HTR-8/SVneo (cell line): Measurements from ENCODE around the gene NME7.

Experiments
- DNase-seq: peaks from one replicate; pipeline ENCODE4 v3.0.0; 2011; ENCODE audit warnings: low spot score, mixed read lengths; ENCODE audit not compliant: insufficient read length
- FAIRE-seq: peaks from 2 replicates; lab custom pipeline; 2011; peaks lifted over from hg19 to GRCh38; lab: Jason Lieb, UNC

Gene NME7

DNA sequence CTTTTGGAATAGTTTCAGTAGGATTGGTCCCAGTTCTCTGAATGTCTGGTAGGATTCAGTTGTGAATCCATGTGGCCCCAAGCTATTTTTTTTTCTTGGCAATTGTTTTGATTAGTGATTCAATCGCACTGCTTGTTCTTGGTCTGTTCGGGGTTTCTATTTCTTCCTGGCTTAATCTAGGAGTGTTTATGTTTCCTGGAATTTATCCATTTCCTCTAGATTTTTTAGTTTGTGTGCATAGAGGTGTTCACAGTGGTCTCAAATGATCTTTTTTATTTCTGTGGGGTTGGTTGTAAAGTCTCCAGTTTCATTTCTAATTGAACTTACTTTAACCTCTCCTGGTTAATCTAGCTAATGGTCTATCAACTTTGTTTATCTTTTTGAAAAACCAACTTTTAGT is 117.6 kb downstream of the NME7 start:
- no peak for FAIRE-seq
- DNase-seq, result no peak

DNA sequence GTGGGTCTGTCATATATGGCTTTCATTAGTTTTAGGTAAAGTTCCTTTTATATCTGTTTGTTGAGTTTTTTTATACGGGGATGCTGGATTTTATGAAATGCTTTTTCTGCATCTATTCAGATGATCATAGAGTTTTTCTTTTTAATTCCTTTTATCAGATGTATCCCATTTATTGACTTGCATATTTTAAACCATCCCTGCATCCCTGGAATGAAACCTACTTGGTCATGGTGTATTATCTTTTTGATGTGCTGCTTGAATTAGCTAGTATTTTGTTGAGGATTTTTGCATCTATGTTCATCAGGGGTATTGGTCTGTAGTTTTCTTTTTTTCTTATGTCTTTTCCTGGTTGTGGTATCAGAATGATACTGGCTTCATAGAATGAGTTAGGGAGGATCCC is 118.0 kb downstream of the NME7 start:
- no peak for DNase-seq
- FAIRE-seq, result no peak

DNA sequence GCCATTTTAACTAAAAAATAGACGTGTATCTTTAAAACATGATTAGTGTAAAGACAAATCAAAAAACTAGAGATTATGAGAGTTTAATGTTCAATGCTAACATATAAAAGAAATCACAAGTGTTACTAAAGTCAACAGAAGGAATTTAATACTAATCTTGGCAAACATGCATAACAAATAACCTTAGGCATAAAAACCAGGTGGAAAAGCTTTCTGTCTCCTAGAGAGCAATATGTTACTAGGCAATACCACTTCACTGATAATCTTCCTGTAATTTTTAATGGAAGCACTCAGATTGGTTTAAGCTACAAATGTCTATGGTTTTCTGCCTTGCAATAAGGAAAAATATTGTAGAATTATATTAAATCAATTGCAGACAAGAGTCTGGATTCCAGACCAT is 121.9 kb downstream of the NME7 start:
- no peak for DNase-seq
- FAIRE-seq, result no peak

DNA sequence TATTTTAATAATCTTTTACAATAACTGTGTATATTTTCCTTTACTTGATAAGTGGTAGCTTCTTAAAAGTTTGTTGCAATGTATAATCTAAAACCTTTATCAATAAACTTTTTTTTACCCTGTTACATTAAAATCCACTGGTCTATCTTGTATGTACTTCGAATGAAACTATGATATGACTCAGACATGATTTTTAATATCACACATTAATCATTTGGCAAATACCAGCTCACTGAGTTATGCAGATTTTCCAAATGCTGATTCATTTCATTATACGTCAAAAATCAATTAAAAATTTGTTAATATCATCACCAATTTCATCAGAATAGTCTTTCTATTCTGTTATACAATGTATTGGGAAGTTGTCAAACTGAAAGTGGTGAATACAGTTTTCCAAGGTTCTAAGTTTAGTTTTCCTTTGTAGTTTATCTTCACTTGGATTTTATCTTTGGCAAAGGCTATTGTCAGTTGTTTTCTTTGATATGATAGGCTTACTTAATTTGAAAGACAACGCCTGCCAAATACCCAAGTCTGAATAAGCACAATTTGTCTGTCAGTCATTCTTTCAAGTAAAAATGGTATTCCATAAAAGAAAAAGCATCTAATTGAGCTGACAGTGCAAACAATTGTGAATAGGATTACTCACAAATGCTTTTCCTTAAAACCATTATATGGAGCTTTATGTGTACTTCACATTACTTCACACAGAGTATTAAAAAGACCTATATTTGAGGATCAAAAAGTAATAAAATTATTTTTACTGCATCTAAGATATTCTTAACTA is 127.0 kb downstream of the NME7 start:
- DNase-seq (no peak), FAIRE-seq (no peak)

DNA sequence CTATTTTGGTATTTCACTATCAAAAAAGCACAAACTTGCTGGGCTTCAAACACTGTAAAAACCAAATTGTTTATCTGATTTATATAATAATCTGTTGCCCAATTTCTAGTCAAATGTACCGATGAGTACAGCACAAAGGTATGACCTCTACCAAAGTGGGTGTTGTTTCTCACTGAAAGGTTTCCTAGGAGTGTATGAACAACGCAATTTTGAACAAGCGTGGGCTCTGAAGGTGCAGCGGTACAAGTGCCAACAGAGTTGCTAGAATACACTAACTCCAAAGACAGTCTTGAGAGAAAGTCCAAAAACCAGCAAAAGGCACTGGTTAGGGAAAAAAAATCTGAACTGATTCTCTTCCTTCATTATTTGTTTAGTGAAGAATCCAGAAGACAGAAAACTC is 130.7 kb downstream of the NME7 start:
- DNase-seq (no peak), FAIRE-seq (no peak)

- DNase-seq (no peak), FAIRE-seq (no peak)
Measured at GRCh38 chr1:169236143-169236542, 131.5 kb downstream of the NME7 start.

DNA sequence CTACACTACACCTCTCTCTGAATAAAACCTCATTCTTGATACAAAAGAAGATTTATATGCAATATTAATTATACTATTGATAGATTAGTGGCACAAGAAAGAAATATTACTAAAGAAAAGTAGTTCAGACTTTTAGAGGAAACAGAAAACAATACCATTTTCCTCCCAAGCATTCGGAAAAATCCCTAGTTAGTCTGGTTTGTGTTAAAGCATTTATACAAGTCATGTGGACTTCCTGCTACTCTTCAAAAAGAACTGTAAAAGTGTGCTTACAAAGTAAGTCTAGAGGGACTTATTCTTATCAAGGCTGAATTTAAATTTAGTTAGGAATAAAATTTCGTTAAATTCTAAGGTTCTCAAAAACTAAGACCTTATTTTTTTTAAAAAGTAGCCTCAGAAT is 132.0 kb downstream of the NME7 start:
- FAIRE-seq (no peak), DNase-seq (no peak)

GRCh38 chr1:169234780-169235179 is 132.8 kb downstream of the NME7 start:
- FAIRE-seq (no peak), DNase-seq (no peak)

GRCh38 chr1:169217636-169218035 is 150.0 kb downstream of the NME7 start:
- DNase-seq (no peak), FAIRE-seq (no peak)

GRCh38 chr1:169214598-169214997 is 153.0 kb downstream of the NME7 start:
- FAIRE-seq, result no peak

DNA sequence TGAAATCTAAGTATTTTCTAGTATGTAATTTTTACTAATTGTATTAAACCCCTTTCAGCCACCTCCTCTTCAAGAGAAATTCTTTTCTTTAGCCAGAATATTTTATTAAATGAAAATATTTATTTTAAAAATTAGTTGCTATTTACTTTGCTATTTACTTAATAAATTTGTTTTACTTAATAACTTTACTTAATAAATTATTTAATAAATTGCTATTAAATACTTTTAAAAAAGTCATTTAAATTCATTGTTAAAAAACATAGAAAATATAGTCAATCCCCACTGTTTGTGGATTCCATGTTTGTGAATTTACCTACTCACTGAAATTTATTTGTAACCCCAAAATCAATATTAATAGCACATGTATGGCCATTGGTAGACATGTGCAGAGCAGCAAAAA is 155.5 kb downstream of the NME7 start:
- FAIRE-seq (no peak), DNase-seq (no peak)

More at GRCh38 chr1:169214598-169214997, 153.0 kb downstream of the NME7 start:
- no peak for DNase-seq

DNA sequence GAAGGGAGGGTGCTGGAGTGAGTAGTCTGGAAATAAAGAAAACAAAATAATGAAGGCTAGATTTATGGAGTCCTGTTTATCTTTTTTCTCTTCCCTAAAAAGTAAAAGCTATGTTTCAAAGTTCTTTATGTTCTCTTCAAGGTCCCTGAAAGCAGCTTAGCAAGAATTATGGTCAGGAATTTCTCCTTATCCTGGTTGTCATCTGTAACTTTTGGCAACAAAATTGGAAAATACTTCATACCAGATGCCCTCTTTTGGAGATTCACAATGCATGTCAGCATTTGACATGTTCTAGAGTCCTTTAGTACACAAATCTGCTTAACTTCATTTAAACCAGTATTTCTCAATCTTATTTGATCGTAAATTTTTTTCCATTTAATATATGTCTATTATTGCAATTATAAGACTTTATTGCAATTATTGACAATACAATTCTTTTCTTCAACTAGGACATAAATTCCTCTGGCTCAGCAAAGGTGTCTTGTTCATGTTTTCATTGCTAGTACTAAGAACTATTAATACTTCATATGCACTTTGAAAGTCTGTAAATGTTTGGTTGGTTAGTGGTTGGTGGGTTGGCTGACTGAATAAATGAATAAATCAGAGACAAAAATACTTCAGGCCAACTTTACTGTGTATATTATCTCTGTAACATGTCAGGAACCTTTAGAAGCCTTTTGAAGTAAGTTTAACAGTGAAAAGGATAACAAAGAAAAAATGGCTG is 159.6 kb downstream of the NME7 start:
- DNase-seq, result no peak
- FAIRE-seq, result no peak

DNA sequence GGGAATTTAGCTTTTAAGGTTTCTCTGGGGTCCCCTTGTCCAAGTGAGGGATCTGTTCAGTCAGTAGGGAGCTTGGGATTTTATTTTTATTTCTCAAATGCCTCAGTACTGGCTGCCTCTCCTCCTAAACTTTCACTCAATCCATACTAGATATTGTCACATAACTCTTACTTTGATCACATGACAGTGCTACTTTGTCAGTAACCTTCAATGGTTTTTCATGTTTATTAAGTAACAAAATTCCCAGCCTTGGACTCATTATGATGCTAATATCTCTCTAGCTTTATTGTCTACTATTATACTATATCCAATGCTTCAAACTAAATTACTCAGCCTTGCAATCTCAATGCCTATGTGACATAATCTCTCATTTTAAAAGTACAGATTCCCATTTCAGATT is 163.4 kb downstream of the NME7 start:
- DNase-seq (no peak), FAIRE-seq (no peak)

DNA sequence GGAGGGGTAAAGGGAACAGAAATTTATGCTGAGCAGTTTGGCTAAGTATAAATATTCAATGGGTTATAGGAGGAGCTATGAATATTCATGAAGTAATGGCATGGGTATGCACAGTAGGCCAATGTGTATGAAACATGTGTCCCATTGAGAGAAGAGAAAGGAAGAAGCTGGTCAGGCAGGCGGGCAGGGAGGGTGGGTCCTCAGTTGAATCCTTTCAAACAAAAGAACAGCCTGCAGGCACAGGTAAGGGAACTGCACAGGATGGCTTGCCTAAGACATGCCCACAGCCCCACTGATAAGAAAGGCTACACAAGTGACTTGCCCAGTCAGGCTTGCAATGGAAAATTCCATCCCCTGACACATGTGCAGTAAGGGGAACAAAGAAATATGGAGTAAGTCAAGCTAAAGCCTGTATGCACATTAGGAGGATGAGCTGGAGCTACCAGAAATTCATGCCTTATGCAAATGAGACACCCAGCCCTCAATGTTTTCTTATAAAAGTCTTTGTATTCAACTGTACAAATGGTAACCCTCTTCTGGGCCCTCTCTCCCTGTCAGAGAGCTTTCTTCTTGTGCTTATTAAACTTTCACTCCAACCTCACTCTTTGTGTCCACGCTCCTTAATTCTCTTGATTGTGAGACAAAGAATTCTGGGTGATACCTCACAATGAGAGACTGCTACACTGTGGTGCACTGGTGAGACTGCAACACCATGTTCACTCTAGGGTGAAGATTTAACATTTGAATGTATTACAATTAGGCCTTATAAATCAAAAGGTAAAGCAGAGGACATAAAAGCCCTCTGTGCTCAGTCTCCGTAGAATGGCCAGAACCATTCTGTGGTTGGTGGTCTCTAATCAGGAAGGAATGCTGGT is 164.6 kb downstream of the NME7 start:
- FAIRE-seq, result no peak

DNA sequence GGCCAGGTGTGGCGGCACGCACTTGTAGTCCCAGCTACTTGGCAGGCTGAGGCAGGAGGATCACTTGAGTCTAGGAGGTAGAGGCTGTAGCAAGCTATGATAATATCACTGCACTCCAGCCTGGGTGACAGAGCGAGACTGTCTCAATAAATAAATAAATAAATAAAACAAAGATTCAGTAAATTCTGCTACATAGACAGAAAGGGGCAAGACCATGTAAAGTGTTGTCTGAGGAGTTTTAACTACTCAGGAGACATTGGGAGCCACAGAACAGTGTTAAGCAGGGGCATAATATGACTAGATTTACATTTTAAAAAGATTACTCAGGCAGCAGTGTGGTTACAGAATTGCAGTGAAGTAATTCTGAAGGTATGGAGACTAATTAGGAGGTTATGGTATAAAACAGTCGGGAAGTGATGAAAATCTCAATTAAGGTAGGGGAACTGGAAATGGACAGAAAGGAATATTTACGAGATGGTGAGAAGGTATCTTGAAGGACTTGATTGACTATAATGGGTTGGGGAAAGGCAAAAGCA is 166.4 kb downstream of the NME7 start:
- FAIRE-seq (no peak), DNase-seq (no peak)

More for the DNA sequence above, 164.6 kb downstream of the NME7 start:
- no peak for DNase-seq

DNA sequence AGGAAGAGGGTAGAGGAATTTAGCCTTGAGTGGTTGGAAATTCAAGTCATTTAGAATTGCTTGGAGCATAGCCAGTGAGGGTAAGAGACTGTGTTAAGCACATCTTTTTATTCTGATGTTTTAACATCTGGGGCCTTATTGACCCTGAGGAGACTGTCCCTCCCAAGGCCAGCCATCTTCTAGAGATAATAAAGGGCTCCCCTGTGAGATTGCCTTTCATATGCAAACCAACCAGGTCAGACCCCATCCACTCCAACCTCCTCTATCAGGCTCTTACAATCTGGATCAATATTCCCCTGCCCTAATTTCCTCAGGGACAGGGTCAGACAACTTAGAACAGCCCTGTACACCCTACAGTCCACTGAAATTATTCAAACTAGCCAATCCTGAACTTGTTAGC is 167.3 kb downstream of the NME7 start:
- FAIRE-seq, result no peak
- DNase-seq, result no peak

GRCh38 chr1:169196581-169196980 is 171.0 kb downstream of the NME7 start:
- no peak for FAIRE-seq
- no peak for DNase-seq

DNA sequence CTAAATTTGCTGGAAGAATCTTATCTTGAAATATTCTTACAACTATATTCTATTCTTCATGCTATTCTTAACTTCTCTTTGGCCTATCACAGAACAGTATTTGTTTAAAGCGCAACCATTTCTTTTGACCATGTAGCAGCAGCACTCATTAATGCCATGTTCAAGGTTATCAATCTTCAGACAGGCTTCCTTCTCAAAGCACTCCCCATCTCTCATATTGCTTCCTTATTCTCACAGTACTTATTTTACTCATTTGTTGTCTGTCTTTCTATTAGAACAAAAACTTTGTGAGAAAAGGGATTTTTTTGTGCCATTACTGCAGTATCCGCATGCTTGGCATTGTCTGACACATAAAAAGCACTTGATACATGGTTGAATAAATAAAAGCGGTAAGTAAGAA is 171.4 kb downstream of the NME7 start:
- FAIRE-seq (no peak), DNase-seq (no peak)

GRCh38 chr1:169193191-169193850 is 174.3 kb downstream of the NME7 start:
- FAIRE-seq, result no peak
- no peak for DNase-seq

DNA sequence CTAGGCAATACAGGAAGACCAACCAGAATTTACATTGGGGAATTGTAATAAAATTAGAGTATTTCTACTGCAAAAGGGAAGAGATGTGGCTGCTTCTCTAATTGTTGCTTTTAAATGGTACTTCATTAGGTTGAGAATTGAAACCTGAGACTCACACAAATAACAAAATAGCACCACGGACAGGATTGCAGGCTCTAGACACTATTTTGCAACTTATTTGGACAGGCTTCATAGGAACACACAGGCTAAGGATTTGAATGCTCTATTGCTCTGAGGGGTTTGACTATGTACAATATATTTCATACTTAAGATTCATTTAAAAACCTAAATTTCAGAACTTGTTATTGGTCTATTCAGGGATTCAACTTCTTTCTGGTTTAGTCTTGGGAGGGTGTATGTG is 181.5 kb downstream of the NME7 start:
- FAIRE-seq, result no peak
- DNase-seq, result no peak
